Measurements from ENCODE around the gene HIC1. TPM values are rescaled to one million over a fixed set of nuclear protein-coding genes. Genes with fewer than 3 reads are reported as not detected.

Gene HIC1
- total and polyA plus RNA-seq, 2 of the 4 experiments (the other 2 are of a cell fraction): 10.4 to 23.0 TPM

GRCh38 chr17:2094891-2095535 is 40.1 kb downstream of the HIC1 start:
- Histone ChIP-seq H2AK9ac (replicated peaks; ENCODE audit: low read depth, low read length, poor library complexity) (peak overlapping the region; percentile 17), H3K27ac (ENCODE audit: insufficient read depth, low read length) (no peak overlapping the region), H3K9me3 (ENCODE audit: control insufficient read depth, insufficient read depth, low read length) (no peaks in the 10 kb centered on the region), H2BK20ac (ENCODE audit: low read depth, low read length) (peak overlapping the region; percentile 22; the same call in 1 of the 2 replicates), H4K5ac (ENCODE audit: low read depth, low read length) (peak overlapping the region; percentile 34; the same call in 1 of the 2 replicates), H3K4me1 (ENCODE audit: control insufficient read depth, insufficient read depth, low read length) (peaks cover 11% of the 10 kb centered on the region), H2BK120ac (ENCODE audit: low read depth, low read length) (peak overlapping the region; percentile 52; the same call in 1 of the 2 replicates), H3K36me3 (ENCODE audit: control insufficient read depth, insufficient read depth, low read length) (no peaks in the 10 kb centered on the region; the same call in 1 of the 2 replicates), H3K79me1 (ENCODE audit: low read depth in 1 of 2, low read length in 2 of 2) (peaks cover 17 to 66% of the 10 kb centered on the region in 2 experiments), H3K14ac (replicated peaks; ENCODE audit: low read depth, low read length) (peak overlapping the region; percentile 43), H2AK5ac (ENCODE audit: low read depth, low read length) (peak overlapping the region; percentile 72; the same call in 1 of the 2 replicates), H4K91ac (ENCODE audit: insufficient read depth, low read depth, low read length) (peak overlapping the region; percentile 66), H2BK5ac (ENCODE audit: low read depth, low read length, poor library complexity, severe bottlenecking) (peak overlapping the region; percentile 35), H2BK15ac (ENCODE audit: low read depth, low read length) (peak overlapping the region; percentile 27; the same call in 1 of the 3 replicates), H2AFZ (replicated peaks; ENCODE audit: low read length, poor library complexity) (no peak overlapping the region), H3K18ac (ENCODE audit: low read depth, low read length) (no peak overlapping the region; the same call in 1 of the 2 replicates), H3K9me1 (ENCODE audit: insufficient read depth, low read length) (peaks cover 23% of the 10 kb centered on the region), H3K9ac (ENCODE audit: low read depth, low read length) (0 out of 2 replicates have a peak overlapping the region, but pooled peaks have one; percentile 10), H3K4me2 (ENCODE audit: low read depth, low read length) (no peak overlapping the region), H3K56ac (ENCODE audit: extremely low read depth, insufficient read depth, low read length) (no peak overlapping the region), H4K8ac (ENCODE audit: low read depth in 2 of 2, low read length in 2 of 2) (peak overlapping the region in 1 of 2 experiments; percentile 15; a peak in 1 of 4 replicates), H3K4ac (ENCODE audit: low read depth, low read length) (peak overlapping the region; percentile 72), H4K20me1 (ENCODE audit: insufficient read depth, low read length) (no peaks in the 10 kb centered on the region; the same call in 1 of the 2 replicates), H3K27me3 (ENCODE audit: control insufficient read depth, insufficient read depth, low read length) (no peaks in the 10 kb centered on the region), H3K23ac (ENCODE audit: low read depth, low read length) (no peak overlapping the region; the same call in 1 of the 2 replicates), H3K4me3 (ENCODE audit: insufficient read depth, low read depth, low read length) (no peak overlapping the region)
- BruUV-seq (replicated peaks): no TSS peak
- intact Hi-C loops (cut with micrococcal nuclease): loop anchor here (1.0 kb wide), 1 partner anchor 149 kb away; no protein-coding TSS in a partner anchor
- in situ Hi-C loops (cut with MboI; ENCODE audit: low sequenced_read_pairs): no loop called here
- ChIA-PET POLR2A (ENCODE audit: unreplicated experiment) (no interaction called here), CTCF (interaction anchor here (1.1 to 2.7 kb wide), 4 partner anchors 9 to 164 kb away, joined by 3 to 22 read pairs (median 6); no protein-coding TSS in a partner anchor)
- 95% methylated on average over 4 of the region's 12 CpGs; no CpG with 5 or more reads in 1 of the 2 experiments for WGBS, 2 experiments (ENCODE audit: extremely low coverage in 2 of 2, insufficient read length in 1 of 2)
- dilution Hi-C loops (cut with HindIII; ENCODE audit: low sequenced_read_pairs, unreplicated experiment): no loop called here
- ATAC-seq (ENCODE audit: low read depth) (peak; percentile 65), DNase-seq (peak; percentile 75)
- TF ChIP-seq RFX5 (IDR thresholded peaks at IDR 0.05; ENCODE audit: low read depth, low read length) (no peak), CTCF (conservative IDR thresholded peaks at IDR 0.05; ENCODE audit: low read depth, low read length) (peak; percentile 70), CEBPB (IDR thresholded peaks at IDR 0.05; ENCODE audit: low read depth, low read length) (no peak), MXI1 (IDR thresholded peaks at IDR 0.05; ENCODE audit: borderline replicate concordance, low read depth, low read length) (no peak), MAZ (IDR thresholded peaks at IDR 0.05; ENCODE audit: borderline replicate concordance, low read depth, low read length) (no peak), POLR2A (IDR thresholded peaks at IDR 0.05; ENCODE audit: low read depth, low read length) (0 out of 2 replicates have a peak, but pooled peaks have one; percentile 40), CHD1 (IDR thresholded peaks at IDR 0.05; ENCODE audit: low read depth, low read length) (no peak), RCOR1 (IDR thresholded peaks at IDR 0.05; ENCODE audit: insufficient replicate concordance, low read length) (no peak), FOS (IDR thresholded peaks at IDR 0.05; ENCODE audit: low read depth, low read length) (no peak), SMC3 (IDR thresholded peaks at IDR 0.05; ENCODE audit: low read depth, low read length) (peak; percentile 82), MAFK (IDR thresholded peaks at IDR 0.05; ENCODE audit: low read depth, low read length) (no peak), ELK1 (IDR thresholded peaks at IDR 0.05; ENCODE audit: borderline replicate concordance, low read depth, low read length) (no peak), USF2 (IDR thresholded peaks at IDR 0.05; ENCODE audit: low read depth, low read length) (no peak), NFE2L2 (IDR thresholded peaks at IDR 0.05; ENCODE audit: low read depth, low read length) (no peak)
